SK-N-SH (cell line): ENCODE data around the gene RPL18. TPM values are rescaled to one million over a fixed set of nuclear protein-coding genes. Genes with fewer than 3 reads are reported as not detected.

Experiments used
- CTCF ChIA-PET: fragments of 300-600, 350-600 bp; formaldehyde crosslinking; extraction: SDS; loops from one replicate; lab custom pipeline; 2021; lab: Yijun Ruan, JAX
- POLR2A ChIA-PET: fragments of 350-600 bp; sonication (Branson Sonifier 250); formaldehyde crosslinking; extraction: SDS; loops from one replicate; lab custom pipeline; 2020; ENCODE audit warnings: antibody characterized with exemption, inconsistent platforms; lab: Yijun Ruan, JAX
- DNase-seq: peaks from one replicate; pipeline ENCODE4 v3.0.0; 2012
- H2AFZ ChIP-seq: fragments of 200-600 bp; sonication (generic); 2 replicates; pipeline ENCODE4 v1.8.1; 2016; ENCODE audit warnings: antibody characterized with exemption, mild to moderate bottlenecking, low read depth
- H3F3A ChIP-seq: fragments of 200-600 bp; sonication (generic); replicated peaks from 2 replicates; pipeline ENCODE3; 2016; ENCODE audit warnings: antibody characterized with exemption, mild to moderate bottlenecking; ENCODE audit not compliant: insufficient read depth
- H3K27ac ChIP-seq, 2 experiments: fragments of 200-500 bp in 1 of 2; fragments of 200-600 bp in 1 of 2; sonication (Bioruptor generic) in 1 of 2; sonication (generic), shearing (Covaris generic) in 1 of 2; 2 replicates each; pipeline versions ENCODE4 v1.5.1 to v1.6.1; 2014 to 2016; ENCODE audit warnings: low read depth in 2 of 2, inconsistent platforms in 1 of 2, low read length in 1 of 2, mild to moderate bottlenecking in 1 of 2, mixed read lengths in 1 of 2
- H3K27me3 ChIP-seq: fragments of 200-600 bp; sonication (generic), shearing (Covaris generic); 2 replicates; pipeline ENCODE4 v1.6.1; 2016; ENCODE audit warnings: mixed run types; ENCODE audit not compliant: insufficient read depth
- H3K36me3 ChIP-seq, 2 experiments: fragments of 200-500 bp in 1 of 2; fragments of 200-600 bp in 1 of 2; sonication (Bioruptor generic) in 1 of 2; sonication (generic) in 1 of 2; replicated peaks in 1 of 2; 2 replicates each; pipeline versions ENCODE3 to v1.5.1; 2014 to 2016; ENCODE audit warnings: low read length in 1 of 2, mild to moderate bottlenecking in 1 of 2; ENCODE audit not compliant: insufficient read depth in 2 of 2, control insufficient read depth in 1 of 2
- H3K4me1 ChIP-seq, 2 experiments: fragments of 200-500 bp in 1 of 2; fragments of 200-600 bp in 1 of 2; sonication (Bioruptor generic) in 1 of 2; sonication (generic), shearing (Covaris generic) in 1 of 2; 2 replicates each; pipeline versions ENCODE4 v1.5.1 to v1.6.1; 2014 to 2016; ENCODE audit warnings: low read depth in 1 of 2, low read length in 1 of 2, mixed run types in 1 of 2; ENCODE audit not compliant: insufficient read depth in 2 of 2, control insufficient read depth in 1 of 2
- H3K4me2 ChIP-seq: fragments of 200-600 bp; sonication (generic), shearing (Covaris generic); 2 replicates; pipeline ENCODE4 v1.6.1; 2017; ENCODE audit warnings: mixed run types
- H3K4me3 ChIP-seq, 2 experiments: fragments of 200-500 bp in 1 of 2; fragments of 200-600 bp in 1 of 2; sonication (Bioruptor generic) in 1 of 2; sonication (generic), shearing (Covaris generic) in 1 of 2; 2 replicates each; pipeline versions ENCODE4 v1.5.1 to v1.8.1; 2014 to 2016; ENCODE audit warnings: low read depth in 2 of 2, inconsistent platforms in 1 of 2, low read length in 1 of 2, mild to moderate bottlenecking in 1 of 2, mixed read lengths in 1 of 2, moderate library complexity in 1 of 2
- H3K79me2 ChIP-seq: fragments of 200-600 bp; sonication (generic); 2 replicates; pipeline ENCODE4 v1.8.1; 2017; ENCODE audit warnings: mild to moderate bottlenecking; ENCODE audit not compliant: insufficient read depth
- H3K9ac ChIP-seq: fragments of 200-600 bp; sonication (generic); 2 replicates; pipeline ENCODE4 v1.6.1; 2017; ENCODE audit warnings: mixed run types
- H3K9me2 ChIP-seq: fragments of 200-600 bp; sonication (generic); 2 replicates; pipeline ENCODE4 v1.6.1; 2017; ENCODE audit warnings: mixed run types
- H3K9me3 ChIP-seq: fragments of 200-600 bp; sonication (generic); 2 replicates; pipeline ENCODE4 v1.6.1; 2017; ENCODE audit warnings: mixed run types, mild to moderate bottlenecking, moderate library complexity
- H4K20me1 ChIP-seq: fragments of 200-600 bp; sonication (generic); 2 replicates; pipeline ENCODE4 v1.6.1; 2017; ENCODE audit warnings: mild to moderate bottlenecking, mixed run types; ENCODE audit not compliant: insufficient read depth
- ELF1 ChIP-seq: IDR thresholded peaks from 2 replicates; pipeline ENCODE4 v1.4.0; 2012
- FOSL2 ChIP-seq: IDR thresholded peaks from 2 replicates; pipeline ENCODE4 v1.4.0; 2012; ENCODE audit warnings: low read depth, mild to moderate bottlenecking, moderate library complexity, borderline replicate concordance
- FOXM1 ChIP-seq: IDR thresholded peaks from 2 replicates; pipeline ENCODE4 v1.4.0; 2012; ENCODE audit warnings: low read depth, mild to moderate bottlenecking
- MXI1 ChIP-seq: IDR thresholded peaks from 2 replicates; pipeline ENCODE4 v1.6.1; 2012; ENCODE audit warnings: mild to moderate bottlenecking, low read depth, low read length, improper control_type of control experiment
- NFIC ChIP-seq: IDR thresholded peaks from 2 replicates; pipeline ENCODE4 v1.4.0; 2012; ENCODE audit warnings: borderline replicate concordance
- RAD21 ChIP-seq: IDR thresholded peaks from 2 replicates; pipeline ENCODE4 v1.6.1; 2012; ENCODE audit warnings: mild to moderate bottlenecking, low read length
- YY1 ChIP-seq: IDR thresholded peaks from 2 replicates; pipeline ENCODE4 v1.4.0; 2012; ENCODE audit warnings: low read depth, mild to moderate bottlenecking
- WGBS: methylation state at CpG from one replicate; pipeline ENCODE4 v1.1.6; 2017; ENCODE audit warnings: low lambda C conversion rate; 5-methylcytosine and 5-hydroxymethylcytosine counted together
- polyA plus RNA-seq, 3 experiments: library from polyadenylated mRNA; depleted of rRNA; stranded (reverse); fragments of >200 nt; gene quantifications; 2 replicates each; pipeline ENCODE4 v1.2.3, GENCODE V29; 2012
- TF ChIP-seq, protein P1 (sequence below): IDR thresholded peaks from 2 replicates; pipeline ENCODE4 v1.4.0; 2012; ENCODE audit warnings: low read depth
- TF ChIP-seq, protein P2 (sequence below): fragments of 150-350 bp; IDR thresholded peaks from 2 replicates; pipeline ENCODE4 v1.6.1; 2017; ENCODE audit warnings: antibody characterized with exemption, low read length, low read depth, borderline replicate concordance

Gene RPL18
- polyA plus RNA-seq, 1 of the 3 experiments (the other 2 are of a cell fraction), result 2,225 TPM

DNA sequence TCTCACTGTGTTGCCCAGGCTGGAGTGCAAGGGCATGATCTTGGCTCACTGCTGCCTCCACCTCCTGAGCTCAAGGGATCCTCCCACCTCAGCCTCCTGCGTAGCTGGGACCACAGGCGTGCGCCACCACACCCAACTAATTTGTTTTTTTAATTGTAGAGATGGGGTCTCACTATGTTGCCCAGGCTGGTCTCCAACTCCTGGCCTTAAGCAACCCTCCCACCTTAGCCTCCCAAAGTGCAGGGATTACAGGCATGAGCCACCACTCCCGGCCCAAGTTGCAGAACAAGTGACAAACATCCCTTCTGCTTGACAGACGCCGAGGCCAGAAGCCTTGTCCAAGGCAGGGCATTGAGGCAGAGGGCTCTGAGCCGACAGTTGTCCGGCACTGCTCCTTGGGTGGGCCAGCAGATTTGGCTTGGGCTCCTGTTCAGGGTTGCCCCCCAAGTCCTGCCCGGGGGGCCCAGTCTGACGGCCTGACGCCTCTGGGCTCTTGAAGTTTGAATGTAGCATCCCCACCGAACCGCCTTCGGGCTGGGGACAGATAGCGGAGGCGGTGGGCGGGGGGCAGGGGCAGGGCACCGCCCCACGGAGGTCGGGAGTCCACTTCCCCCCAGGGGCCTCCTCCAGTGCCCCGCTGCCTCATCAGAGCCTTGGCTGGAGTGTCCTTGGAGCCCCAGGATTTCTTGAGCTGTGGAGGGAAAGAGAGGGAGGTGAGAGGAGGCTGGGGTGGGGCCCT, 18.1 kb downstream of the RPL18 start:
- Histone ChIP-seq H3K27ac (no peak overlapping the region), H3K27me3 (no peaks in the 10 kb centered on the region; the same call in 1 of the 2 replicates), H3K79me2 (no peaks in the 10 kb centered on the region), H3F3A (no peaks in the 10 kb centered on the region), H3K4me1 (no peaks in the 10 kb centered on the region), H3K9ac (no peak overlapping the region), H3K4me2 (no peak overlapping the region), H3K36me3 (no peaks in the 10 kb centered on the region), H3K9me2 (no peaks in the 10 kb centered on the region), H4K20me1 (no peaks in the 10 kb centered on the region), H3K9me3 (no peaks in the 10 kb centered on the region), H2AFZ (no peak overlapping the region), H3K4me3 (no peak overlapping the region)
- ChIA-PET POLR2A (no interaction called here), CTCF (interaction anchor here (1.0 to 1.4 kb wide), 2 partner anchors 12 to 112 kb away, joined by 6 to 13 read pairs; no protein-coding TSS in a partner anchor)
- 84% methylated on average over 18 of the region's 21 CpGs for WGBS
- DNase-seq, result no peak
- TF ChIP-seq FOSL2, result no peak
- TF ChIP-seq, all 33 proteins: peak for 0

DNA sequence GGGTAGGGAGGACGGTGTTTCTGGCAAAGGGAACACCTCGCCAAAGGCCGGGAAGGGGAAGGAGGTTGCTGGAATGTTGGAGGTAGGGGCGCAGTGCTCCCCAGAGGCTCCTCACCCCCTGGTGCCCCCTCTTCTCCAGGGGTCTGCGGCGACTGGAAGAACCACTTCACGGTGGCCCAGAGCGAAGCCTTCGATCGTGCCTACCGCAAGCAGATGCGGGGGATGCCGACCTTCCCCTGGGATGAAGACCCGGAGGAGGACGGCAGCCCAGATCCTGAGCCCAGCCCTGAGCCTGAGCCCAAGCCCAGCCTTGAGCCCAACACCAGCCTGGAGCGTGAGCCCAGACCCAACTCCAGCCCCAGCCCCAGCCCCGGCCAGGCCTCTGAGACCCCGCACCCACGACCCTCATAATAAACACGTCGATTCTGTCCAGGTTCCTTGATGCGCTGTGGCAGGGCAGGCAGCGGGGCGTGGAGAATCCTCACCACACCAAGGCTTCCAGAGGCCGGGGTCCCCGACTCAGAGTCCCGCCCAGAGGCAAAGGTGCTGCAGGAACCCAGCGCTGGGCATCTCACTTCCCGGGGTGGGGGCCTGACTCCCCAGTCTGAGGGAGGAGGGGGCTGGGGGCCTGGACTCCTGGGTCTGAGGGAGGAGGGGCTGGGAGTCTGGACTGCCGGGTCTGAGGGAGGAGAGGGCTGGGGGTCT, 19.8 kb downstream of the RPL18 start:
- POLR2A ChIA-PET, result no interaction called here

More for the DNA sequence above, 19.8 kb downstream of the RPL18 start:
- no peaks in the 10 kb centered on the region for H3K36me3 ChIP-seq
- H3K27me3 ChIP-seq, result no peaks in the 10 kb centered on the region; the same call in 1 of the 2 replicates
- H4K20me1 ChIP-seq, result no peaks in the 10 kb centered on the region
- no peak overlapping the region for H2AFZ ChIP-seq
- DNase-seq, result no peak
- no peak overlapping the region for H3K4me2 ChIP-seq
- no peaks in the 10 kb centered on the region for H3K9me3 ChIP-seq
- H3K9me2 ChIP-seq, result no peaks in the 10 kb centered on the region
- no peak for TF ChIP-seq RAD21
- TF ChIP-seq, protein P1, sequence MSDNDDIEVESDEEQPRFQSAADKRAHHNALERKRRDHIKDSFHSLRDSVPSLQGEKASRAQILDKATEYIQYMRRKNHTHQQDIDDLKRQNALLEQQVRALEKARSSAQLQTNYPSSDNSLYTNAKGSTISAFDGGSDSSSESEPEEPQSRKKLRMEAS, result no peak
- no peak for TF ChIP-seq ELF1
- TF ChIP-seq YY1, result no peak
- no peak for TF ChIP-seq FOXM1
- no peak for TF ChIP-seq NFIC
- TF ChIP-seq MXI1, result no peak
- TF ChIP-seq, protein P2, sequence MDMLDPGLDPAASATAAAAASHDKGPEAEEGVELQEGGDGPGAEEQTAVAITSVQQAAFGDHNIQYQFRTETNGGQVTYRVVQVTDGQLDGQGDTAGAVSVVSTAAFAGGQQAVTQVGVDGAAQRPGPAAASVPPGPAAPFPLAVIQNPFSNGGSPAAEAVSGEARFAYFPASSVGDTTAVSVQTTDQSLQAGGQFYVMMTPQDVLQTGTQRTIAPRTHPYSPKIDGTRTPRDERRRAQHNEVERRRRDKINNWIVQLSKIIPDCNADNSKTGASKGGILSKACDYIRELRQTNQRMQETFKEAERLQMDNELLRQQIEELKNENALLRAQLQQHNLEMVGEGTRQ, result no peak
- no peaks in the 10 kb centered on the region for H3K79me2 ChIP-seq
- no peaks in the 10 kb centered on the region for H3K4me1 ChIP-seq
- H3K9ac ChIP-seq, result no peak overlapping the region
- no peaks in the 10 kb centered on the region for H3F3A ChIP-seq
- H3K27ac ChIP-seq, result no peak overlapping the region
- CTCF ChIA-PET, result interaction anchor here (0.7 to 1.4 kb wide), 3 partner anchors 10 to 14 kb away, joined by 3 to 13 read pairs (median 3); no protein-coding TSS in a partner anchor
- no peak overlapping the region for H3K4me3 ChIP-seq
- 51% methylated on average over 29 of the region's 30 CpGs for WGBS
